PC-9 (cell line): ENCODE measurements around the gene SLC6A6. TPM values are rescaled to one million over a fixed set of nuclear protein-coding genes. Genes with fewer than 3 reads are reported as not detected.

Source experiments
- BruUV-seq: library from RNA; stranded (reverse); fragments of 400-500 nt; replicated peaks from 2 replicates; lab custom pipeline; 2021; lab: Mats Ljungman, UMichigan
- CTCF ChIA-PET: fragments of 300-600 bp; sonication (Branson Sonifier 250); formaldehyde crosslinking; loops from one replicate; lab custom pipeline; 2022; ENCODE audit warnings: antibody characterized with exemption; lab: Charles Lee
- POLR2A ChIA-PET: fragments of 300-600 bp; sonication (Branson Sonifier 250); formaldehyde crosslinking; loops from one replicate; lab custom pipeline; 2022; ENCODE audit warnings: antibody characterized with exemption; ENCODE audit not compliant: unreplicated experiment; lab: Charles Lee
- DNase-seq, 2 experiments: peaks; one replicate each; pipeline versions ENCODE4 v3.0.0 to v3.0.0-alpha.2; 2015 to 2022; ENCODE audit warnings: mixed read lengths in 1 of 2
- H2AFZ ChIP-seq: fragments of 200-600 bp; sonication (generic); 2 replicates; pipeline ENCODE4 v1.8.1; 2017; ENCODE audit warnings: antibody characterized with exemption
- H3F3A ChIP-seq: fragments of 200-600 bp; sonication (generic); 2 replicates; pipeline ENCODE4 v1.8.1; 2017; ENCODE audit warnings: antibody characterized with exemption, mild to moderate bottlenecking, low read depth; ENCODE audit not compliant: insufficient read depth
- H3K27ac ChIP-seq: fragments of 200-600 bp; sonication (generic); 2 replicates; pipeline ENCODE4 v1.6.1; 2016; ENCODE audit warnings: mixed run types
- H3K27me3 ChIP-seq: fragments of 200-600 bp; sonication (generic); 2 replicates; pipeline ENCODE4 v1.6.1; 2016; ENCODE audit warnings: low read depth, mixed run types; ENCODE audit not compliant: insufficient read depth
- H3K36me3 ChIP-seq: fragments of 200-600 bp; sonication (generic); 2 replicates; pipeline ENCODE4 v1.6.1; 2016; ENCODE audit warnings: low read depth, mixed run types
- H3K4me1 ChIP-seq: fragments of 200-600 bp; sonication (generic); replicated peaks from 2 replicates; pipeline ENCODE4 v1.6.1; 2016; ENCODE audit warnings: mixed run types; ENCODE audit not compliant: insufficient read depth
- H3K4me2 ChIP-seq: fragments of 200-600 bp; sonication (generic); 2 replicates; pipeline ENCODE4 v1.6.1; 2017; ENCODE audit warnings: mixed run types
- H3K4me3 ChIP-seq: fragments of 200-600 bp; sonication (generic); 2 replicates; pipeline ENCODE4 v1.6.1; 2016; ENCODE audit warnings: mixed run types
- H3K79me2 ChIP-seq: fragments of 200-600 bp; sonication (generic); 2 replicates; pipeline ENCODE4 v1.6.1; 2017; ENCODE audit warnings: low read depth, mixed run types
- H3K9me2 ChIP-seq: fragments of 200-600 bp; sonication (generic); 2 replicates; pipeline ENCODE4 v1.8.1; 2017; ENCODE audit warnings: mild to moderate bottlenecking; ENCODE audit not compliant: insufficient read depth
- H3K9me3 ChIP-seq: fragments of 200-600 bp; sonication (generic); 2 replicates; pipeline ENCODE4 v1.8.1; 2016; ENCODE audit warnings: low read depth; ENCODE audit not compliant: insufficient read depth
- H4K20me1 ChIP-seq: fragments of 200-600 bp; sonication (generic); 2 replicates; pipeline ENCODE4 v1.8.1; 2017; ENCODE audit not compliant: insufficient read depth
- CTCF ChIP-seq: fragments of 200-600 bp; sonication (generic); conservative IDR thresholded peaks from 2 replicates; pipeline ENCODE4 v1.6.1; 2017; ENCODE audit warnings: mixed run types, antibody characterized with exemption, mild to moderate bottlenecking, moderate library complexity
- EZH2 ChIP-seq: fragments of 200-600 bp; sonication (generic); IDR thresholded peaks from 2 replicates; pipeline ENCODE4 v1.8.0; 2017; ENCODE audit warnings: antibody characterized with exemption, low read depth
- intact Hi-C: fragments of 100-400 bp; cut with micrococcal nuclease; formaldehyde crosslinking; loops from one replicate; pipeline ENCODE4 v1.10.0; 2022; ENCODE audit not compliant: unreplicated experiment
- total RNA-seq: library from RNA; stranded (reverse); gene quantifications from 2 replicates; pipeline ENCODE4 v1.2.3, GENCODE V29; 2021

The SLC6A6 gene
- total RNA-seq, 1 experiment from 2014 or later, result 122 TPM

DNA sequence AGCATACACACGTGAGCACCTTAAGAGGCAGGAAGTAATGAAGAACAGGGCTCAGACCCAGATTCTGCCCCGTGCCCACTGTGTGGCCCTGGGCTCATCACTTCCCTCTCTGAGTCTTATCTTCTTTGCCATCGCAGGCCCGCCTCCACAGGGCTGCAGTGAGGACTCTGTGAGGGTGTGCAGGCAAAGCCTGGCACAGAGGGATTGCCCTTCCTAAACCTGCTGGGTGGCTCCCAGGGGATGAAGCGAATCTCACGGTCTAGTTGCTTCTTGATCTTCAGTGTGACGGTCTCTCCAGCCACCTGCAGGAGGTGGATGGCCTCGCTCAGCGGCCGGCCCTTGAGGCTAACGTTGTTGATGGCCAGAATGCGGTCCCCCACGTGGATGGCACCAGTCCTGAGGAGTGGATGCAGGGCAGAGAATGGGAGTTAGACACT, 104.9 kb downstream of the SLC6A6 start:
- CTCF ChIA-PET, result no interaction called here
- H3K36me3 ChIP-seq, result no peaks in the 10 kb centered on the region

DNA sequence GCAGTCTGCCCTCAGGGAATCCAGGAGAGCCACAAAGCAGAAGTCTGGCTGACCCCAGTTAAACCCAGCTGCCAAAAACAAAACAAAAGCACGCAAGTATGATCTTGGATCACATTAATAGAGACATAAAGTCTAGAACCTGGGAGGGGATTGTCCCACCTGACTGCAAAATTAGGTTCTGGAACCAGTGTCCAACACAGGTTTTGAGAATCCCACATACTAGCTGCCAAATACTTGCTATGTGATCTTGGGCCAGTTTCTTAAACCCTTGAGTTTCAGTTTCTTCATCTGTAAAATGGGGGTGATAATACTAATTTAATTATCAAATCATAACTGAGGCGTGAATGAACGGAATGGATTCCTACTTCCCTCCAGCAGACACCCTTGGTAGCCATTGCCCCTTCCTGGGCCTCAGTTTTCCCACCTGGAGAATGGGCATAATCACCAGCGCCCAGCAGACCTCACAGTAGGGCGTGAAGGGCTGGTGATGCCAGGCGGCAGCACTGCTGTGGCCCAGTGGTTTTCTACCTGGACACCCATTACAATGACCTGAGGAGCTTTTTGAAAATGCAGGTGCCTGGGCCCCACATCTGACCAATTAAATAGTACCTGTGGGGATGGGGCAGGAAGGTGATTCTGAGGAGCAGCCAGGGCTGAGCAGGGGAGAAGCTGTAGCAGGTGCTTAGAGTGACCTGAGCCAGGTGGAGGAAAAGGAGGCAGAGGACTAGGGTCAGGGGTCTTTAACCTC, 105.5 kb downstream of the SLC6A6 start:
- TF ChIP-seq CTCF (no peak), EZH2 (no peak)
- no TSS peak for BruUV-seq
- intact Hi-C loops, result loop anchor here (2.0 to 5.0 kb wide), 3 partner anchors 247 to 611 kb away; no protein-coding TSS in a partner anchor
- Histone ChIP-seq H3F3A (peaks cover 6% of the 10 kb centered on the region; the same call in 1 of the 2 replicates), H3K9me3 (peaks cover under 1% of the 10 kb centered on the region; the same call in 1 of the 2 replicates), H2AFZ (no peak overlapping the region), H3K79me2 (no peaks in the 10 kb centered on the region), H3K4me1 (0 out of 2 replicates have a peak, but pooled peaks cover 1% of the 10 kb centered on the region), H3K36me3 (no peaks in the 10 kb centered on the region), H3K27me3 (0 out of 2 replicates have a peak, but pooled peaks cover 5% of the 10 kb centered on the region), H3K4me3 (no peak overlapping the region), H3K9me2 (no peaks in the 10 kb centered on the region), H4K20me1 (no peaks in the 10 kb centered on the region; the same call in 1 of the 2 replicates), H3K4me2 (no peak overlapping the region), H3K27ac (no peak overlapping the region)
- no peak for DNase-seq
- ChIA-PET POLR2A (no interaction called here), CTCF (no interaction called here)

More for the DNA sequence above, 104.9 kb downstream of the SLC6A6 start:
- Histone ChIP-seq H3K79me2 (no peaks in the 10 kb centered on the region), H3K4me2 (no peak overlapping the region), H2AFZ (no peak overlapping the region), H4K20me1 (no peaks in the 10 kb centered on the region; the same call in 1 of the 2 replicates), H3K4me3 (no peak overlapping the region), H3K4me1 (no peaks in the 10 kb centered on the region), H3F3A (peaks cover 6% of the 10 kb centered on the region; the same call in 1 of the 2 replicates), H3K9me3 (peaks cover 7% of the 10 kb centered on the region), H3K27ac (no peak overlapping the region), H3K9me2 (no peaks in the 10 kb centered on the region), H3K27me3 (0 out of 2 replicates have a peak, but pooled peaks cover 5% of the 10 kb centered on the region)
- POLR2A ChIA-PET, result no interaction called here
- no TSS peak for BruUV-seq
- peak; percentile 57 to 64 for DNase-seq
- intact Hi-C loops, result loop anchor here (2.0 to 5.0 kb wide), 3 partner anchors 247 to 611 kb away; no protein-coding TSS in a partner anchor
- TF ChIP-seq EZH2 (no peak), CTCF (0 out of 2 replicates have a peak, but pooled peaks have one; percentile 20)

- H3K9me2 ChIP-seq, result no peaks in the 10 kb centered on the region
- H3K9me3 ChIP-seq, result no peaks in the 10 kb centered on the region
- peaks cover 6% of the 10 kb centered on the region; the same call in 1 of the 2 replicates for H3F3A ChIP-seq
- H3K4me3 ChIP-seq, result no peak overlapping the region
- H3K4me2 ChIP-seq, result 0 out of 2 replicates have a peak overlapping the region, but pooled peaks have one; percentile 23
- no peak overlapping the region for H3K27ac ChIP-seq
- H3K36me3 ChIP-seq, result no peaks in the 10 kb centered on the region
- no peaks in the 10 kb centered on the region for H3K79me2 ChIP-seq
- no peaks in the 10 kb centered on the region; the same call in 1 of the 2 replicates for H4K20me1 ChIP-seq
- intact Hi-C loops, result loop anchor here (5.0 kb wide), 1 partner anchor 306 kb away; no protein-coding TSS in a partner anchor
- 0 out of 2 replicates have a peak, but pooled peaks cover 5% of the 10 kb centered on the region for H3K4me1 ChIP-seq
- ChIA-PET CTCF (no interaction called here), POLR2A (no interaction called here)
- H2AFZ ChIP-seq, result no peak overlapping the region
- TF ChIP-seq EZH2 (no peak), CTCF (no peak)
- no peak for DNase-seq
- 0 out of 2 replicates have a peak, but pooled peaks cover 5% of the 10 kb centered on the region for H3K27me3 ChIP-seq
- BruUV-seq, result no TSS peak
These were observed 106.1 kb downstream of the SLC6A6 start for GRCh38 chr3:14508505-14508819.
